ENCODE data around the gene PLCH1.
"Not testable (repeated sequence)": the region's sequence is repeated elsewhere in the genome, so short reads cannot be mapped to it uniquely, and the experiment has no call there.

The PLCH1 gene

DNA sequence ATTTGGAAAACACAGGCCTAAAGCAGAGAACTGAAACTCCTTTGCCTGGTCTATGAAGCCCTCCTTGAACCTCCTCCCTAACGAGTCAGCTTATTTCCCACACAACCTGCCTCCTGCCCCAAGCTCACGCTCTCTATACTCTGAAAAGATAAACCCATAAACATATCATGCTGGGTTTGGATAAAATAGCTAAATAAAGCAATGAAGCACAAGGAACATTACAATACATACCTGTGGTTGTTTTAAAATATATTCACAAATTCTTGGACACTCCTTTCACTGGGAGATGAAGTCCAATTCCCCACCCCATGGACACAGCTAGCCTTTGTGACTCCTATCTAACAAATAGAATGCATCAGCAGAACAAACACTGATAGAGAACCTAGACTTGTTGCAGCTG is 98.2 kb downstream of the PLCH1 start:
- no peak for DNase-seq (ENCODE audit: low read depth in 2 of 2, low spot score in 1 of 2)

DNA sequence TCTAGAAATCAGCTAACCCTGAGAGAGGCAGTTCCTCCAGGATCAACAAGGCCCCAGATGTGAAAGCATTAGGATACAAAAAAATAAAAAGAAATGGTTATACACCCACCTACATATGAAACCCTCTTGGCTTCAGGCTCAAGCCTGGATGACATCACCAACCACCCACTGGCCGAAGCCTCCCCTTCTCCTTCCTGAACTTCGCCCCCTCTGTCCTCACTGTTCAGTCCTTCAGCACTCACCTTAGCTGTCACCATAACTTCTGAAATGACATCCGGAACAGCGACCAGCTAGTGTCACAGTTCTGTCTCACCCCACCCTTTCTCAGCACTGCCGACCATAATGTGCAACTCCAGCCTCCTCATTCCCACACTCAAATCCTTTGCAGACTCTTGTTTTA is 98.7 kb downstream of the PLCH1 start:
- no peak for DNase-seq (ENCODE audit: low read depth in 2 of 2, low spot score in 1 of 2)

DNA sequence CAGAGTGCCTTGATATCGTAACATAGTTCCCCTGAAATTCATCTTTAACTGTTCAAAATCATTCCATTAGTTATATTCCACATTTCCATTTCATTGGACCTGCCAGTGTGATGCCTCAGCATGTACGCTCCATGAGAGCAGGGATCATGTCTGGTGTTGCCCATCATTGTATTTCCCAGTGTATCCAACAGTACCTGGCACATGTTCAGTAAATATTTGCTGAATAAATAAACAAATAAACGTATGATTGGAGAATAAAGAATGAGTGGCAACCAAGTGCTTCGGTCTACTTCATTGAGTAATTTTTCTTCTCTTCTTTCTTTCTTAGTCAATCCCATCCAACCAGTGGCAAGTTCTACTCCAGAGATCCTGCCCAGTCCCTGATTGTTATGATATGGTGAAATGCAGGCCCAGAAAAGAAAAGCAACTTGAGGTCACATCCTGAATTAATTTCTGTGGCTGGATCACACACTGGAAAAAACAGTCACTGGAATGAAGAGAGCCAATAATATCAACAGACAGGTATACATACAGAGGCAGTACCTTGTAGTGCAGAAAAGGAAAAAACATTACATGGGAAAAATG is 101.2 kb downstream of the PLCH1 start:
- no peak for DNase-seq (ENCODE audit: low read depth in 2 of 2, low spot score in 1 of 2)

DNA sequence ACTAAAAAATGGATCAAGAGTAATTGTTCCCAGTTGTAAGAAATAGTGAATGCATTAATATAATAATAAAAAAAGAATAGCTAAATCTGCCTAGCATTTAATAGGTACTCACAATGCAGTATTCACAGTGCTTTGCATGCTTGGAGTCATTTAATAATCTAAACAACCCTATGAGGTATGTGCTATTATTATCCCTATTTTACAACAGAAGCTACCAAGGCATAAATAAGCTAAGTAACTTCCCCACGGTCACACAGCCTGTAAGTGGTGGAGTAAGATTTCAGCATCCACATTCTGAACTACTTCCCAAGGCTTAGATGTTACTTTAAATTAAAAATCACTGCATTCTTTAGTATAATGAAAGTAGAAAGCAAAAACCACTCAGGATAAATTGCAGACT is 102.9 kb downstream of the PLCH1 start:
- no peak for DNase-seq (ENCODE audit: low read depth in 2 of 2, low spot score in 1 of 2)

DNA sequence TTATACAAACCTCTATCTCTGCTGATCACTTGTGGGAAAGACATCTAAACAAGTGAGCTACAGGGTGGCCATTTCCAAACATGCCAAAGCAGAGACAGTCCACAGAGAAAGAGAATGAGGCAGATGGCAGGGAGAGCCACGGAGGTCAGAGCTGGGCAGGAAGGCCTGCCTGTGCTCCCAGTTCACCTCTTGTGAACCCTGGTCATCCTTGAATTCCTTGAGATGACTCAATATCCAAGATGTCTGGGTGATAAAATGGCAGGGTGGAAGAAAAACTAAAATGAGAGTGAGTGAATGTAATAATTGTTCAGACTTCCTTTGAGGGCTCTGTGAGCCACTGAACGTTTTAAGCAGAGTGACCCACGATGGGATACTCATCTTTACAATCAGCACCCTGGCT is 104.8 kb downstream of the PLCH1 start:
- DNase-seq (ENCODE audit: low read depth in 2 of 2, low spot score in 1 of 2), result no peak

DNA sequence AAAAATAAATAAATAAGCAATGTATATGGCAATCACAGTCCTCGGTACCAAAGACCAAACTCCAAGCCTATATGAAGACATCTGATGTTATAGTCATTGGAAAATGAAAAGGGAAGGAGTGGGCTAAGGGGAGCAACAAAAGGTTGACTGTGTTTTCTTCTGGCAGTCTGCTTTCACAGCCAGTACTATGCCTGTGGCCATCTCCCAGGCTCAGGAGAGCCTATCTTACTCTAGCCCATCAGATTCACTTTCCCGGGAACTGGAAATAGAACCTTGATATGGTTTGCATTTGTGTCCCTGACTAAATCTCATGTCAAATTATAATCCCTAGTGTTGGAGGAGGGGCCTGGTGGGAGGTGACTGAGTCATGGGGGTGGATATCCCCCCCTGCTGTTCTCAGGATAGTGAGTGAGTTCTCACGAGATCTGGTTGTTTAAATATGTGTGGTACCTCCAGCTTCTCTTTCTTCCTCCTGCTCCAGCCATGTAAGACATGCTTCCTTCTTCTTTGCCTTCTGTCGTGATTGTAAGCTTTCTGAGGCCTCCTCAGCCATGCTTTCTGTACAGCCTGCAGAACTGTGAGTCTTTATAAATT is 105.3 kb downstream of the PLCH1 start:
- DNase-seq (ENCODE audit: low read depth in 2 of 2, low spot score in 1 of 2), result no peak

DNA sequence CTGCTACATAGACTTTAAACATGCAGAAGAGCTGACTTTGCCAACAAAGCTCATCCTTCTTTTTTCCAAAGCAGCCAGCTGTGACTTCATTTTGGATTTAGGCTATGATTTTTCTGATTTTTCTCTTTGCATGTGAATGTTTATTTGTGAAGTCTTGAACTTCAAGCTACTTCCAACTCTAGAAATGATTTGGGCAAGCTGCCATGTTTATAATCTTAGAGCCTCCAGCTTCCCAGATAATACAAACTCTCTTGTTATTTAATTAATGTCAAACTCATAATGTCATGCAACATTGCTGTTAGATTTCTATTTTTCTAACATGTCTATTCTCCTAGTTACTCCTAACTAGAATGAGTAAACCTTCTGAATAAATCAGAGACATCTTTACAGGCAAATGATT is 106.4 kb downstream of the PLCH1 start:
- DNase-seq (ENCODE audit: low read depth in 2 of 2, low spot score in 1 of 2), result not testable (repeated sequence)

DNA sequence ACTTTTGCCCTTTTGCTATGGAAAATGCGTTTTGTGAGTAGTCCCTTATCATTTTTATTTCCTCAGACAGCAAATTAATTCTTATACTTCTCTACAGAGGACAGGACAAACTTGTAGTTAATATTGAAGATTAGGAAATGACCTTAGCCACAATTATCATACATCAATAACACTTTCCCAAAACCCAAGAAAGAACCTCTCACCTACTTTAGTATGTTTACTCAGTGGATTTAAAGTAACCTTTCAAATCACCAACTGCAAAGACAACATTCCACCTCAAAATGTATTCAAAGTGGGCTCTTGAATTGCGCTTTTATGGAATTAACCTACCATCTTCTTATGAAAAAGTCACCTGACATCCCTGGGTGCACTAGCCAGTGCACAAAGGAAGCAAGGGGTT is 107.3 kb downstream of the PLCH1 start:
- DNase-seq (ENCODE audit: low read depth in 2 of 2, low spot score in 1 of 2), result no peak

DNA sequence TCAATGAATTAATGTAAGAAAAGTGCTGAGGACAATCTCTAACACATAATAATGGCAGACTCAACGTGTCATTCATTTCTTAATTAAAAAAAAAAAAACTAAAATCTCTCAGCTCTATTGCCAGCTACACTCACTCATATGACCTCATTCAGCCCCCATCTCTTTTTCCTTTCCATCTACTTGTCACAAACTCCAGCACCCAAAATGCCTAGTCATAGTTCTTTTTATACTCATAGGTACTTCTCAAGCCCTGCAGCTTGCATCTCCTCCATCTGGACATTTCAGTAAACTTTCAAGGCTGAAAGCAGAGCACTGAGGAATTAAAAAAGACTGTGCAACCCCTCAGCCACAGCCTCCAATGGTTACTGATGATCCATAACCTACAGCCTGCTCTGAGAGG is 109.8 kb downstream of the PLCH1 start:
- no peak for DNase-seq (ENCODE audit: low read depth in 2 of 2, low spot score in 1 of 2)

DNA sequence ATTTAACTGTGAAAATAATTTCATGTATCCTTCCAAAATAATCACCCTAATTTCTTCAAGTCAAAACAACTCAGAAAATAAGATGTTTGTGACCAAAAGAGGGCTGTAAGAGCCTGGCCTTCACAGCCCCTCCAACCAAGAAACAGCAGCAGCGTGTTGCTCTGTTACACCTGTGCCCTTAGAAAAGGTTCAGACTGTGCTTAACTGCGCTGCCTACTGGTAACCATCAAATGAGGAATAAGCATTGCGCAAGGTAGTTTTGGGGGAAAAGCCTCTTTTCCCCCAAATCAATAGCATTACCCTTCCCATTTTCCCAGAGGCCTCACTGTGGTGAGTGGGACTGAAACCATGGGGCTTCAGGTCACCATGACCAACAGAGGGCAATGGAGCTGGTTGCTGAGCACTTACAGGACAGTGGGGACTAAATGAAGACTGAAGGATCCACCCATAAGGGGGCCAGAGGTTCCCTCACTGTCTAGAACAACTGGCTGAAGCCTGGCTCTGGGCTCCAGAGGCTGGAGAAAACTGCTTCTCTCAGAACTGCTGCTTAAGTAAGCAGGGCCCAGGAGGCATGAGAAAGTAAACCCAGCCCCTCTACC is 110.7 kb downstream of the PLCH1 start:
- no peak for DNase-seq (ENCODE audit: low read depth in 2 of 2, low spot score in 1 of 2)

DNA sequence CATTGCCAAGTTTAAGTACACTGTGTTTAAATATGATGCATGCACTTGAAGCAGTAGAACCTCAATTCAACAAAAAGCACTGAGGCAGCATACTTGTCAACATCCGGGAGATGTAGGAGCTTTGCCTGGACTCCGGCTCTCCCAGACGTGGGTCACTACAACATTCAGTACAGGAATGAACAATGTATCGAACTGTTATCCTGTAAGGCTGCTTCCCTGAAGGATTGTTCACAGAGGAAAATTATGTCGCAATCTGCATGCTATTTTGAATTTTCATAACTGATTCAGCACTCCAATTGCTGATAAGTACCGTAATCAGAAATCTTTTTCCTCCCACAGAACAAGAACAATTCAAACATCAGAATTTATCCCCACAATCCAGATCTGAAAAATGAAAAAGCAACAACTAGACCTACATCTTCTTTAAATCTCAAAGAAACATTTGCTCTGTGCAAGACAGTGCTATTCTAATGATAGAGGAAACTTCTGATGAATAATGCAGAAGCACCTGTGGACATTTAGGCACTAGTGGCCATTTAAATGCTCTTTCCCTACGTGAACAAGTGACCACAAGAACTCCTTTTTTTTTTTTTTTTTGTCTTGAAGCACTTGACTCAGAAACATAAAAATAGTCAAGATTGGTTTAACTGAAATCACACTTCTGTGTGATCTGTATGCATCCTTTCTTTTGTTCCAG is 113.4 kb downstream of the PLCH1 start:
- DNase-seq (ENCODE audit: low read depth in 2 of 2, low spot score in 1 of 2), result no peak

DNA sequence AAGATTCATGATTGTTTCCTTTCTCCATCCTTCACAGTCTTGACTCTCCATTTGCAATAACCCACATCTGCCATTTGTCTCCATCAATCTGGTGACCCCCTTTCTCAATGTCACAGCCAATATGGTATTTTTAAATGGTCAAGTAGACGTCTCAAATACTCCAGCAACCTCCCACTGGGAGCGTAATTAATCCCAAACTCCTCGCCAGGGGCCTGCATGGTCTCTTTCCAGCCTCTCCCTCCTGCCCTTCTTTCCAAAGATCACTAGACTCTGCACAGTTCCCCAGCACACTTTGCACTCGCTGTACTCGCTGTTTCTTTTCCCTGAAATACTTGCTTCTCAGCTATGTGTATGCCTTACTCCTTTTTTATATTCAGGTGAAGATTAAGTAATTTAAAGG is 115.3 kb downstream of the PLCH1 start:
- DNase-seq (ENCODE audit: low read depth in 2 of 2, low spot score in 1 of 2), result no peak

DNA sequence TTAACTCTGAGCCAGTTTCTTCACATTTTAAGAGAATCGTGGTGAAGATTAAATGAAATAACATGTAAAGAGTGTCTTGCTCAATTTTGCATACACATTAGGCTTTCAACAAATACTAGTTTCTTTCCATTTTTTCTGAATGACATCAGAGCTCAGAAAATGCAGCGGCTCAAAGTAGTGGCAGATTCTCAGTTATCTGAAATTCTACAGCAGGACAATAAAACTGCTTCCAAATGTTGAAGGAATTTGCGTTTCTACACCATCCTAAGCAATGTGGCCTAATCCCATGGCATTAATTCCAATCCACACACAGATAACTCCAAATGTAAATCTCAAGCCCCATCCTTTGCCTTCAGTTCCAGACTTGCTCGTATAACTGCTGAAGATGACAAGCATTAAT is 115.8 kb downstream of the PLCH1 start:
- DNase-seq (ENCODE audit: low read depth in 2 of 2, low spot score in 1 of 2), result no peak

DNA sequence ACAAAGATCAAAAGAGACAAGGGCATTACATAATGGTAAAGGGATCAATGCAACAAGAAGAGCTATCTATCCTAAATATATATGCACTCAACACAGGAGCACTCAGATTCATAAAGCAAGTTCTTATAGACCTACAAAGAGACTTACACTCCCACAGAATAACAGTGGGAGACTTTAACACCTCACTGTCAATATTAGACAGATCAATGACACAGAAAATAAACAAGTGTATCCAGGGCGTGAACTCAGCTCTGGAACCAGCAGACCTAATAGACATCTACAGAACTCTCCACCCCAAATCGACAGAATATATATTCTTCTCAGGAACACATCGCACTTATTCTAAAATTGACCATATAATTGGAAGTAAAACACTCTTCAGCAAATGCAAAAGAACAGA is 122.2 kb downstream of the PLCH1 start:
- DNase-seq (ENCODE audit: low read depth in 2 of 2, low spot score in 1 of 2), result not testable (repeated sequence)

DNA sequence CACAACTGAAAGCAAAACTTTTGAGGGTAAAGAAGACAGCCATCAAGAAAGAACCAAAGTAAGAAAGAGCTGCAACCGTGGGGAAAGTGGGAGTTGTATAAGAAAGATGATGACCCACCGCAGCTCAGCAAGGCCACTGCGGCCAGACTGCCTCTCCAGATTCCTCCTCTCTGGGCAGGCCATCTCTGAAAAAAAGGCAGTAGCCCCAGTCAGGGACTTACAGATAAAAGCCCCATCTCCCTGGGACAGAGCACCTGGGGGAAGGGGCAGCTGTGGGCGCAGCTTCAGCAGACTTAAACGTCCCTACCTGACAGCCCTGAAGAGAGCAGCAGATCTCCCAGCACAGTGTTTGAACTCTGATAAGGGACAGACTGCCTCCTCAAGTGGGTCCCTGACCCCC is 124.3 kb downstream of the PLCH1 start:
- DNase-seq (ENCODE audit: low read depth in 2 of 2, low spot score in 1 of 2), result not testable (repeated sequence)

DNA sequence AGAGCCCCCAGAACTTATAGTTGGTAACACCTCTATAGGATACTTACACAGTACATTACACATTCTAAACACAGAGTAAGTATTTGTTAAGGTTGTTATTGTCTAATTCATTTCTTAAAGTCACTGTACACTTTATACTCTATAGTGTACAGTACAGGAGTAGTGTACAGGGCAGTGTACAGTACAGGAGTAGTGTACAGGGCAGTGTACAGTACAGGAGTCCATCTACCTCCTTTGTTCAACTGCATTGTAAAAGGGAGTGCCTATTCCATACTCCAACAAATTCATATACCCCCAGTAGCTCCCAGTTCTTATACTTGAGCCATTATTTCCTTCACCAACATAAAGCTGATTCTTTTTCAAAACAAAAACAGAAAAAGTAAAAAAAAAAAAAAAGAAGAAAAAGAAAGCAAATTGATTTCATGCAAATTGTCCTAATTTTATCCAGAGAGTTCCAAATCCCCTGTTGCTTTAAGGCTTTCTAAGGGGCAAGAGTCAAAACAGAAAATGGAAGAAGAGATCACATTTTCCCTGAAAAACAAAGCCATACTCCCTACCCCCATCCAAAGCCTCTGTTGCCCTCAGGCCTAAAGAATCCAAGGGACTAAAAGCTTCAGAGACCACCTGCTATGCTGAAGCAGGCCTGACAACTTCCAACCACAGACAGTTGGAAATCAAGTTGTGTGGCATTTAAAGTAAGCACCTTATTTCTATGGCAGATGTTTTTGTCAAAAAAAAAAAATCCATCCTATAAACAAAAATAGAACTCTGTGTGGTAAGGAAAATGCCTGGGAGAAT is 125.6 kb downstream of the PLCH1 start:
- no peak for DNase-seq (ENCODE audit: low read depth in 2 of 2, low spot score in 1 of 2)

DNA sequence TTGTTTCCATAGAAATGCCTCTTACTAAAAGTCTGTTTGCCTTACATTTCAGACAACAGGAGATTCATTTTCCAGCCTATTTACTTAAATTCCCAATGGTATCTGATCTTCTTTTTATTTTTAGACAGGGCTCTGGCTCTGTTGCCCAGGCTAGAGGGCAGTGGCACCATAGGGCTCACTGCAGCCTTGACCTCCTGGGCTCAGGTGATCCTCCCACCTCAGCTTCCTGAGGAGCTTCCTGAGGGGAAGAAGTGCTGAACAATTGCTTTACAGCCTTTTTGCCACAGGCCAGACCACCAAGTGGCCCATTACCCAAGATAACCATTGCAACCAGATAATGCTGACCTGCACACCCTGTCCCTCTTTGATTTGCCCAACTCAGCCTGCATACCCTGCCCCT is 126.3 kb downstream of the PLCH1 start:
- DNase-seq (ENCODE audit: low read depth in 2 of 2, low spot score in 1 of 2), result no peak

DNA sequence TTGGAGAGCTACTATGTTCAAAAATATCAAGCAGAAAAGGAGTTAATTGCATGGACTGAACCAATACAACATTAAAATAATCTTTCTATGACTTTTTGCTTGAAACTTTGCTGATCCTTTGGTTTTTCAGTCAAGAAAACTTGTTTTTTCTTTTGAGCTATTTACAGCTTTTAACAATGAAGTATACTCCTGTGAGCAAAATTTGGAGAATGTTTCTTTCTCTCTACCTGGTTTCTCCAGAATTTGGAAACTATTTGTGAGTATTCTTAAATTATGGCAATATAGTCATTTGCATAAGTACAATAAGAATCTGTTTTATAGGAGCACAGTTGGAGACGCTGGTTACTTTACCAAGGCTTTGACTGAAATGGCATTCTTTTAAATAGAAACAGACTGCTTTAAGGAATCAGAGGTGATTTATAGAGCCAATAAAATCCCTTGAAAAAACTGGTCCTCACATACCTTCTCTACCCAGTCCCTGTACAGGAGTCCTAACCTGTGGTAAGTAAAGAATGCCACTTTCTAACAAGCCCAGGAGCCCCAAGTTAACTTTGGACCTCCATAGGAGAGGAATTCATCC is 127.4 kb downstream of the PLCH1 start:
- DNase-seq (ENCODE audit: low read depth in 2 of 2, low spot score in 1 of 2), result no peak

DNA sequence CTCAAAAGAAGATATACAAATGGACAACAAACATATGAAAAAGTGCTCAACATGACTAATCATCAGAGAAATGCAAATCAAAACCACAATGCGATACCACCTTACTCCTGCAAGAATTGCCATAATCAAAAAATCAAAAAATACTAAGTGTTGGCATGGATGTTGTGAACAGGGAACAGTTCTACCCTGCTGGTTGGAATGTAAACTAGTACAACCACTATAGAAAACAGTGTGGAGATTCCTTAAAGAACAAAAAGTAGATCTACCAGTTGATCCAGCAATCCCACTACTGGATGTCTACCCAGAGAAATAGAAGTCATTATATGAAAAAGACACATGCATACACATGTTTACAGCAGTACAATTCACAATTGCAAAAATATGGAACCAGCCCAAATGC is 129.7 kb downstream of the PLCH1 start:
- DNase-seq (ENCODE audit: low read depth in 2 of 2, low spot score in 1 of 2), result not testable (repeated sequence)

DNA sequence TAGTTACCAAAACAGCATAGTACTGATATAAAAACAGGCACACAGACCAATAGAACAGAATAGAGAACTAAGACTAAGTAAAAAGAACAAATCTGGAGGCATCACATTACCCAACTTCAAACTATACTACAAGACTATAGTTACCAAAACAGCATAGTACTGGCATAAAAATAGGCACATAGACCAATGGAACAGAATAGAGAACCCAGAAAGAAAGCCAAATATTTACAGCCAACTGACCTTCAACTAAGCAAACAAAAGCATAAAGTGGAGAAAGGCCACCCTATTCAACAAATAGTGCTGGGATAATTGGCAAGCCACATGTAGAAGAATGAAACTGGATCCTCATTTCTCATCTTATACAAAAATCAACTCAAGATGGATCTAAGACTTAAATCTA is 130.5 kb downstream of the PLCH1 start:
- not testable (repeated sequence) for DNase-seq (ENCODE audit: low read depth in 2 of 2, low spot score in 1 of 2)

DNA sequence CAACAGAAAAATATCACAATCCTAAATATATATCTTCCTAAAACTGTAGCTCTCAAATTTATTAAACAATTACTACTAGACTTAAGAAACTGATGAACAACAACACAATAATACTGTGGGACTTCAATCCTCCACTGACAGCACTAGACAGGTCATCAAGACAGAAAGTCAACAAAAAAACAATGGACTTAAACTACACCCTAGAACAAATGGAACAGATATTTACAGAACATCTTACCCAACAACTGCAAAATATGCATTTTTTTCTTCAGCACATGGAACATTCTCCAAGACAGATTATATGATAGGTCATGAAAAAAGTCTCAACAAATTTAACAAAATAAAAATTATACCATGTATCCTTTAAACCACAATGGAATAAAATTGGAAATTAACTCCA is 133.4 kb downstream of the PLCH1 start:
- DNase-seq (ENCODE audit: low read depth in 2 of 2, low spot score in 1 of 2), result no peak

Measured in stimulated activated CD8-positive, alpha-beta memory T cell treated with anti-CD3 and anti-CD28 coated beads, Interleukin-4, amount 100 ng/mL, for 4 hours (primary cell).